PFSK-1 (cell line): ENCODE measurements around the gene C16orf54.

Experiments
- POLR2AphosphoS5 ChIP-seq: IDR thresholded peaks from 2 replicates; pipeline ENCODE4 v1.6.1; 2012; ENCODE audit warnings: low read depth, mild to moderate bottlenecking, control low read depth, low read length, moderate library complexity
- TF ChIP-seq, protein P1 (sequence below), 2 experiments: IDR thresholded peaks; 2 replicates each; pipeline versions ENCODE4 v1.6.1 to v1.8.0; 2011 to 2012; ENCODE audit warnings: low read depth in 2 of 2, low read length in 2 of 2, control low read depth in 1 of 2, inconsistent platforms in 1 of 2, mild to moderate bottlenecking in 1 of 2, moderate library complexity in 1 of 2; ENCODE audit not compliant: insufficient read depth in 1 of 2

DNA sequence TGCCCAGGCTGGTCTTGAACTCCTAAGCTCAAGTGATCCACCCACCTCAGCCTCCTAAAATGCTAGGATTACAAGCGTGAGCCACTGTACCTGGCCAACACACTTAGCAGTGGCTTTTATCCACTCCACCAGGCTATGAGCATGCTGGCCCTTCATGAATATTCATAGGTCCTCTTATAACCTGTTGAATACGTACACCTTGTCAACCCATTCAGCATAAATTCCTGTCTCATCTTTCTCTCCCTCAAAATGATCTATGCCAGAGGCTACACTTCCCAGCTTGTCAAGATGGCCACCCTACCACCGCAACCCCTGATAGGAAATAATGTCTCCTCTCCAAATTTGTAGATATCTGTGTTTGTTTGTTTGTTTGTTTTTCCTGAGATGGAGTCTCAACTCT is 21.3 kb upstream of the C16orf54 start:
- TF ChIP-seq, protein P1, sequence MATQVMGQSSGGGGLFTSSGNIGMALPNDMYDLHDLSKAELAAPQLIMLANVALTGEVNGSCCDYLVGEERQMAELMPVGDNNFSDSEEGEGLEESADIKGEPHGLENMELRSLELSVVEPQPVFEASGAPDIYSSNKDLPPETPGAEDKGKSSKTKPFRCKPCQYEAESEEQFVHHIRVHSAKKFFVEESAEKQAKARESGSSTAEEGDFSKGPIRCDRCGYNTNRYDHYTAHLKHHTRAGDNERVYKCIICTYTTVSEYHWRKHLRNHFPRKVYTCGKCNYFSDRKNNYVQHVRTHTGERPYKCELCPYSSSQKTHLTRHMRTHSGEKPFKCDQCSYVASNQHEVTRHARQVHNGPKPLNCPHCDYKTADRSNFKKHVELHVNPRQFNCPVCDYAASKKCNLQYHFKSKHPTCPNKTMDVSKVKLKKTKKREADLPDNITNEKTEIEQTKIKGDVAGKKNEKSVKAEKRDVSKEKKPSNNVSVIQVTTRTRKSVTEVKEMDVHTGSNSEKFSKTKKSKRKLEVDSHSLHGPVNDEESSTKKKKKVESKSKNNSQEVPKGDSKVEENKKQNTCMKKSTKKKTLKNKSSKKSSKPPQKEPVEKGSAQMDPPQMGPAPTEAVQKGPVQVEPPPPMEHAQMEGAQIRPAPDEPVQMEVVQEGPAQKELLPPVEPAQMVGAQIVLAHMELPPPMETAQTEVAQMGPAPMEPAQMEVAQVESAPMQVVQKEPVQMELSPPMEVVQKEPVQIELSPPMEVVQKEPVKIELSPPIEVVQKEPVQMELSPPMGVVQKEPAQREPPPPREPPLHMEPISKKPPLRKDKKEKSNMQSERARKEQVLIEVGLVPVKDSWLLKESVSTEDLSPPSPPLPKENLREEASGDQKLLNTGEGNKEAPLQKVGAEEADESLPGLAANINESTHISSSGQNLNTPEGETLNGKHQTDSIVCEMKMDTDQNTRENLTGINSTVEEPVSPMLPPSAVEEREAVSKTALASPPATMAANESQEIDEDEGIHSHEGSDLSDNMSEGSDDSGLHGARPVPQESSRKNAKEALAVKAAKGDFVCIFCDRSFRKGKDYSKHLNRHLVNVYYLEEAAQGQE (IDR thresholded peaks at IDR 0.05; ENCODE audit: insufficient read depth in 1 of 2, low read depth in 2 of 2, low read length in 2 of 2): no peak
- TF ChIP-seq POLR2AphosphoS5: no peak
